ENCODE results near the gene SEMA7A.

The SEMA7A gene

GRCh38 chr15:74453925-74454763, 20.4 kb upstream of the SEMA7A start:
- DNase-seq (ENCODE audit: extremely low spot score, insufficient read length, low read depth) (no peak), FAIRE-seq (no peak)

GRCh38 chr15:74451861-74452835, 18.4 kb upstream of the SEMA7A start:
- FAIRE-seq = no peak
- no peak for DNase-seq (ENCODE audit: extremely low spot score, insufficient read length, low read depth)

GRCh38 chr15:74451322-74451721, 17.6 kb upstream of the SEMA7A start:
- DNase-seq (ENCODE audit: extremely low spot score, insufficient read length, low read depth) (no peak), FAIRE-seq (no peak)

- FAIRE-seq (no peak), DNase-seq (ENCODE audit: extremely low spot score, insufficient read length, low read depth) (no peak)
Observed at GRCh38 chr15:74449643-74450205, 16.0 kb upstream of the SEMA7A start.

- FAIRE-seq (no peak), DNase-seq (ENCODE audit: extremely low spot score, insufficient read length, low read depth) (no peak)
Observed at GRCh38 chr15:74449095-74449494, 15.3 kb upstream of the SEMA7A start.

- no peak for FAIRE-seq
Observed at GRCh38 chr15:74445816-74446763, 12.3 kb upstream of the SEMA7A start.

GRCh38 chr15:74444106-74445062, 10.6 kb upstream of the SEMA7A start:
- FAIRE-seq (no peak), DNase-seq (ENCODE audit: extremely low spot score, insufficient read length, low read depth) (no peak)

More at GRCh38 chr15:74445816-74446763, 12.3 kb upstream of the SEMA7A start:
- no peak for DNase-seq (ENCODE audit: extremely low spot score, insufficient read length, low read depth)

GRCh38 chr15:74443100-74443909, 9.5 kb upstream of the SEMA7A start:
- FAIRE-seq = no peak
- DNase-seq (ENCODE audit: extremely low spot score, insufficient read length, low read depth) = no peak

- no peak for FAIRE-seq
- DNase-seq (ENCODE audit: extremely low spot score, insufficient read length, low read depth) = no peak
Observed at GRCh38 chr15:74442604-74443003, 8.8 kb upstream of the SEMA7A start.

GRCh38 chr15:74442063-74442462, 8.3 kb upstream of the SEMA7A start:
- FAIRE-seq (no peak), DNase-seq (ENCODE audit: extremely low spot score, insufficient read length, low read depth) (no peak)

GRCh38 chr15:74441248-74441941, 7.6 kb upstream of the SEMA7A start:
- FAIRE-seq (no peak), DNase-seq (ENCODE audit: extremely low spot score, insufficient read length, low read depth) (no peak)

GRCh38 chr15:74438721-74439316, 5.1 kb upstream of the SEMA7A start:
- FAIRE-seq (peak; percentile 91), DNase-seq (ENCODE audit: extremely low spot score, insufficient read length, low read depth) (peak; percentile 71)

- DNase-seq (ENCODE audit: extremely low spot score, insufficient read length, low read depth) (no peak), FAIRE-seq (no peak)
Observed at GRCh38 chr15:74438206-74438605, 4.4 kb upstream of the SEMA7A start.

- DNase-seq (ENCODE audit: extremely low spot score, insufficient read length, low read depth) (no peak), FAIRE-seq (no peak)
Observed at GRCh38 chr15:74434263-74435136, 742 bp upstream of the SEMA7A start.

- FAIRE-seq = no peak
- DNase-seq (ENCODE audit: extremely low spot score, insufficient read length, low read depth) = no peak
Observed at GRCh38 chr15:74432968-74433591, 678 bp downstream of the SEMA7A start.

Data from GM18507 (cell line).